BE2C (cell line): ENCODE results near the gene SQOR.

Experiments used
- DNase-seq: peaks from one replicate; pipeline ENCODE4 v3.0.0-alpha.2; 2020
- H3K27me3 ChIP-seq: fragments of 250-450 bp; sonication (Bioruptor Pico); 2 replicates; pipeline ENCODE4 v1.5.1; 2020; ENCODE audit warnings: mild to moderate bottlenecking
- H3K36me3 ChIP-seq: fragments of 250-450 bp; sonication (Bioruptor Pico); 2 replicates; pipeline ENCODE4 v1.5.1; 2020; ENCODE audit warnings: mild to moderate bottlenecking
- H3K4me1 ChIP-seq: fragments of 250-450 bp; sonication (Bioruptor Pico); 2 replicates; pipeline ENCODE4 v1.5.1; 2020
- H3K4me3 ChIP-seq: 2 replicates; pipeline ENCODE4 v1.5.1; 2011; ENCODE audit warnings: low read depth, low read length
- H3K9me3 ChIP-seq: fragments of 250-450 bp; sonication (Bioruptor Pico); 2 replicates; pipeline ENCODE4 v1.5.1; 2020
- CTCF ChIP-seq: IDR thresholded peaks from 2 replicates; pipeline ENCODE4 v1.5.1; 2012; ENCODE audit warnings: mild to moderate bottlenecking, low read depth, low read length

Gene SQOR

GRCh38 chr15:45604326-45604725 is 30.5 kb upstream of the SQOR start:
- no peak for TF ChIP-seq CTCF
- Histone ChIP-seq H3K27me3 (no peaks in the 10 kb centered on the region), H3K4me3 (no peak overlapping the region), H3K9me3 (no peaks in the 10 kb centered on the region), H3K4me1 (no peaks in the 10 kb centered on the region), H3K36me3 (peaks cover 11% of the 10 kb centered on the region)
- no peak for DNase-seq

GRCh38 chr15:45606413-45606812 is 28.4 kb upstream of the SQOR start:
- H3K4me1 ChIP-seq: no peaks in the 10 kb centered on the region
- peaks cover 11% of the 10 kb centered on the region for H3K36me3 ChIP-seq
- H3K9me3 ChIP-seq: no peaks in the 10 kb centered on the region
- no peak for DNase-seq
- no peaks in the 10 kb centered on the region for H3K27me3 ChIP-seq
- TF ChIP-seq CTCF: no peak
- no peak overlapping the region for H3K4me3 ChIP-seq

GRCh38 chr15:45606841-45607240 is 28.0 kb upstream of the SQOR start:
- Histone ChIP-seq H3K36me3 (peaks cover 11% of the 10 kb centered on the region), H3K27me3 (no peaks in the 10 kb centered on the region), H3K4me1 (no peaks in the 10 kb centered on the region), H3K9me3 (no peaks in the 10 kb centered on the region), H3K4me3 (no peak overlapping the region)
- TF ChIP-seq CTCF: no peak
- DNase-seq: no peak

GRCh38 chr15:45611305-45611704 is 23.5 kb upstream of the SQOR start:
- DNase-seq: no peak
- no peaks in the 10 kb centered on the region for H3K9me3 ChIP-seq
- TF ChIP-seq CTCF: peak; percentile 47
- no peak overlapping the region for H3K4me3 ChIP-seq
- H3K36me3 ChIP-seq: peaks cover 3% of the 10 kb centered on the region; the same call in 1 of the 2 replicates
- no peaks in the 10 kb centered on the region for H3K4me1 ChIP-seq
- H3K27me3 ChIP-seq: no peaks in the 10 kb centered on the region

- Histone ChIP-seq H3K9me3 (no peaks in the 10 kb centered on the region), H3K4me1 (no peaks in the 10 kb centered on the region), H3K4me3 (no peak overlapping the region), H3K36me3 (no peaks in the 10 kb centered on the region), H3K27me3 (no peaks in the 10 kb centered on the region)
- TF ChIP-seq CTCF: no peak
- no peak for DNase-seq
Measured at GRCh38 chr15:45612790-45613415, 21.9 kb upstream of the SQOR start.

- H3K9me3 ChIP-seq: no peaks in the 10 kb centered on the region
- H3K36me3 ChIP-seq: no peaks in the 10 kb centered on the region
- H3K4me3 ChIP-seq: no peak overlapping the region
- TF ChIP-seq CTCF: no peak
- H3K4me1 ChIP-seq: no peaks in the 10 kb centered on the region
- no peak for DNase-seq
- H3K27me3 ChIP-seq: no peaks in the 10 kb centered on the region
Measured at GRCh38 chr15:45616901-45617323, 17.9 kb upstream of the SQOR start.
